ENCODE data around the gene SMC4.

SMC4 gene

DNA sequence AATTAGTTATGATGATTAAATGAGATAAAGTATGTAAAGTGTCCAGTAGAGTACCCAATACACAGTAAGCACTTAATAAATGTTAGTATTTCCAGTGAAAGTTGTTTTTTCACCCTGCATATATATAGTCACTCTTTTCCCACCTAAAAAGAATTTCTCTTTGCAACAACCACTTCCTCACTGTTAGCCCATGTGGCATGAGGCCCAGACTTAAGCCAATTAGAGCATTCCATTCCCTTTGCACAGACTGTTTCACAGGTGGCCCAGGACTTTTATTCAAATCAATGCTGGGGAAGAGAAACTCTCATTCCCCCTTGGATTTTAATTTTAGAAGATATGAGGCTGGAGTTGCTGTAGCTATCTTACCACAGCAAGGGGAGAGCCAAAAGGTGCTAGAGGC lies 4.2 kb upstream of the SMC4 start:
- DNase-seq (ENCODE audit: low spot score): no peak

DNA sequence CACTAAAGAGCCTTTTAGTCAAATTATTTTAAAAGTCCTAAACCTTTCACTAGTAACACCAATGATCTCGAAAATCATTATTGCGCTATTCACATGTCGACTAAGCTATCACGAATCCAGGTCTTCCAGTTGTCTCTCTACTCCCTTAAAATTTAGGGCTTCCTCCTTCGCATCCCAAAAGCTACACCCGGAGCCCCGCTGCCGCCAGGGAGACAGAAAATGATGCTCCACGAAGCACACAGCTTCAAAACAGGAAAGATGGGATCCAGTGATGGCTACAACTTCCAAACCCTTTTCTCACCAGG lies 678 bp upstream of the SMC4 start:
- no peak for DNase-seq (ENCODE audit: low spot score)

DNA sequence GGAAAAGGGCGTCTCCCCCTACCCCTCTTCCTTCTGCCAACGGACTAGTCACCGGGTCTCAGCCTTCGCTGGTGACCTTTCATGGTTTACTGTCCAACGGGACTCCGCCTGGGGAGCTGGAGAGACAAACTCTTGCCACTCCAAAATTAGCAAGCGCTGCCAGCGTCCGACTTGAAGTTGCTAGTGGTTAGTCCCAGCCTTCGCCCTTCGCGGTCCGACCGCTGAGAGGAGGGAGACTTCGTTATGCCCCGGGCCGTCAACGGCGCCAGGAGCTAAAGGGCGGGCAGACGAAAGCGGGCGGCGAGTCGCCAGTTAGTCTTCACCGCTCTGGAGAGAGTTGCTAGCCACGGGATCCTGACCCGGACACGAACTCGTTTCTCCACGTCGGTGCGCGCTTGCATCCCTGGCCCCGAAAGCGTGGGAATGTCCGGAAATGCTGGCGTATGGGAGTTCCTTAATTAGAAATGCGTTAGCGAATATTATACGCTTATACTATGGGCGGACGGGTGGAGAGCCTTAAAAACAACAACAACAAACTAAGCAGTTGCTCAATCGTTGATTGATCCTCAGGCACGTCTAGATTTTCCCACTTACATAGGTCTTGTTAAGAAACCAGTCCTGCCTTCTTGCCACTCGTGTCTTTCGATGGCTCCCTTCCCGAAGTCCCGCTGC lies 716 bp downstream of the SMC4 start:
- DNase-seq (ENCODE audit: low spot score): peak; percentile 4

DNA sequence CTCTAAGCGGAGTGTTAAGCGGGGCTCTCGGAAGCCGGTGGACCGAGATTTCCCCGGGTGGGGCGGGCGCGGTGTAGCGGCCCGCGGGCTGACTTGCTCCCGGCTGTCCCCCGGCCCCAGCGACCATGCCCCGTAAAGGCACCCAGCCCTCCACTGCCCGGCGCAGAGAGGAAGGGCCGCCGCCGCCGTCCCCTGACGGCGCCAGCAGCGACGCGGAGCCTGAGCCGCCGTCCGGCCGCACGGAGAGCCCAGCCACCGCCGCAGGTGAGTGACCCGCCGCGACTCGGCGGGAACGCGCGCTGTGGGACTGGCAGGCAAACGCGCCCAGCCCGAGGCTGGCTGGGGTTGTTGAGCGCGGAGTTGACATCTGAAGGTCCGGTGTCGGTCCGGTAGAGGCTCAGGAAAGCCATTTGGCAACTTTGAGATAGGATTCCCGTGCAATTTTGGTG lies 1.3 kb downstream of the SMC4 start:
- DNase-seq (ENCODE audit: low spot score): no peak

DNA sequence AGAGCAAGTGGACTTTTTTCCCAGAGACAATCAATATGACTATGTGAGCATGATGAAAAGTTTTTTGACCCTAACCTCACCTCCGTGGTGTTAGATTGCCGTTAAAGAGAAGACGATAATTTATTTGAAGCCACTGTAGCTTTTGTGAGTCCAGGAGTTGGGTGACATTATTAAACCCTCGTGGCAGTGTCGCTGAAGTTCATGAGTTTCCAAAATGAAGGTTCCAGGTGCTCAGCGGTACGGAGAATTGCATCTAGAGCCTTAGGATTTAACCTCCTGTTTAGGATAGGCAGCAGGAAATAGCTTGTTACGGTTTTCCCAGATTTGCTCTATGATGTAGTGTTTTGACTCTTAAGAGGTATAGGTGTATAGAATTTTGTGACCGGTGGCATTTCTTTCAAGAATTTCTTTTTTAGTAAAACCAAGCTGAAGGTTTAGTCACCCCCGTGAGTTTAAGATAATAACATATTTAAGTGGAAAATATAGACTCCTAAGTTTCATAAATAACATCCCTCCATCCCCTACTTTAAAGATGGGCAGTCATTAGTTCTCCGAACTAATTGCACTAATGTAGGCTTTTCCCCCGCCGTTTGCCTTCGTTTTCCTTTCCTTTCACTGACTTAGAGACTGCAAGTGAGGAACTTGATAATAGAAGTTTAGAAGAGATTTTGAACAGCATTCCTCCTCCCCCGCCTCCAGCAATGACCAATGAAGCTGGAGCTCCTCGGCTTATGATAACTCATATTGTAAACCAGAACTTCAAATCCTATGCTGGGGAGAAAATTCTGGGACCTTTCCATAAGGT lies 2.0 kb downstream of the SMC4 start:
- DNase-seq (ENCODE audit: low spot score): no peak

DNA sequence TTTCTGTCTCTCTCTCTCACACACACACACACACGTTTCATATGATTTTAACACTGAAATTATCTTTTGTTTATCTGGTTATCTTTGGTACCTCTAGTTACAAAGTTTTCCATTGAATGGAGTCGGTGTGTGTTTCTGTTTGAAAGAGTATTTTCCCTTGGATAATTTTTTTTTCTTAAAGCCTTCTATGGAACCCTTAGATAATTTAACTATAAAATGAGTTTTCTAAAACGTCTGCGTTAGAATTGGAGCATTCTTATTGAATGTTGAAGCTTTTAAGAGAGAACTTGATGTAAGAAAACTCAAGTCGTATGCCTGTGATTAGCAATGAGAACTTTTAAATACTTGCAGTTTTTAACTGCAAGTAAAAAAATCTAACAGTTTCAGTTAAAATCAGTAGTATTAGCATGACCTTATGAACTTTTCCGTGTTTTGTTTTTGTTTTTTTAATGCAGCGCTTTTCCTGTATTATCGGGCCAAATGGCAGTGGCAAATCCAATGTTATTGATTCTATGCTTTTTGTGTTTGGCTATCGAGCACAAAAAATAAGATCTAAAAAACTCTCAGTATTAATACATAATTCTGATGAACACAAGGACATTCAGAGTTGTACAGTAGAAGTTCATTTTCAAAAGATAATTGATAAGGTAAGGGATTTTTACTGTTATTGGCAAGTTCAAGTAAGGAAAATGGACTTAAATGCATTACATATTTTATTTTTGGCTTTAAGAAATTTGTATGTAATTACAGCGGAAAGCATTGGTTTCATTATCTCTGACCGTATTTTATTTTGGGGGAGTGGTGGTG lies 3.0 kb downstream of the SMC4 start:
- DNase-seq (ENCODE audit: low spot score): no peak

DNA sequence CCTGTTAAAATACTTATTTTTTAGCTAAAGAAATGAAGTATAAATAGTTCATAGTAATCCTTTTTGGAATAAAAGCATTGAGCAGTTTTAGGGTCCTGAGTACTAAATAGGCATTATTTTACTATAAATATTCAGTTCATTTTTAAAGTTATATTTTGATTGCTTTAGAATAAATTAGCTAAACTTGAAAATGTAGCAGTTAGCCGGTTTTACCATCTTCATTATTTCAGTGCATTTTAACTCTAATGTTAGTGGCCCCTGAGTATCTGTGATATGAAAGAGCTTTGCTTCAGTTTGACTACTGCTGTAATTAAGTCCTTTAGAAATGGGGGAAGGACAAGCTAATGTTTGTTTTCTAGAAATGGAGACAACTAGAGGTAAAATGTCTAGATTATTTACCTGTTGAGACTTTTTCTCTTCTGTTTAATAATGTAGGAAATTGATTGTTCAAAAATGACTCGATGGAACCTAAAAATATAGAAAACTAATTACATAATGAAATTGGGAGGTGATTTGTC lies 3.6 kb downstream of the SMC4 start:
- no peak for DNase-seq (ENCODE audit: low spot score)

DNA sequence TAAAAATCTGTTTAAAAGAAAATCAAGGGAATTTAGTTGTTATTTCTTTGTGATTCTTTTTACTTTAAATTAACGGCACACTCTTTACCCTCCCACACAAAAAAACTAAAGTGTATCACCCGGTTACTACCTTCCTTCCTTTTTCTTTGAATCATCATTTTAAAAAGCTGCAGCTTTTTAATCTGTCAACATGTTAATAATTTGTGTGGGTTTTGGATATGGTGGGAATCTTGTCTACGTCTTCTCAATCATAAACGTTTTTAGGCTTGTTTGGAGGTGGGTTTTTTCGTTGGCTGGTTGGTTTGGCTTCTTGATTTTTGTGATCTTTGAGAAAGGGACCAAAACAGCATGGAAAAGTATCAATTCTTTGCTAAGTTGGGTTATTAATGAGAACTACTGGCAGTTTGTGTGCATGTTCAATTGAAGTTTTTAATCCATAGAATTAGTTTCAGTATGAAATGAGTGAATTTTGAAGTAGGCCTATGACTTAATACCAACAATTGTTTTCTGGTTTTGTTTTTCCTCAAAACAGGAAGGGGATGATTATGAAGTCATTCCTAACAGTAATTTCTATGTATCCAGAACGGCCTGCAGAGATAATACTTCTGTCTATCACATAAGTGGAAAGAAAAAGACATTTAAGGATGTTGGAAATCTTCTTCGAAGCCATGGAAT lies 4.5 kb downstream of the SMC4 start:
- no peak for DNase-seq (ENCODE audit: low spot score)

DNA sequence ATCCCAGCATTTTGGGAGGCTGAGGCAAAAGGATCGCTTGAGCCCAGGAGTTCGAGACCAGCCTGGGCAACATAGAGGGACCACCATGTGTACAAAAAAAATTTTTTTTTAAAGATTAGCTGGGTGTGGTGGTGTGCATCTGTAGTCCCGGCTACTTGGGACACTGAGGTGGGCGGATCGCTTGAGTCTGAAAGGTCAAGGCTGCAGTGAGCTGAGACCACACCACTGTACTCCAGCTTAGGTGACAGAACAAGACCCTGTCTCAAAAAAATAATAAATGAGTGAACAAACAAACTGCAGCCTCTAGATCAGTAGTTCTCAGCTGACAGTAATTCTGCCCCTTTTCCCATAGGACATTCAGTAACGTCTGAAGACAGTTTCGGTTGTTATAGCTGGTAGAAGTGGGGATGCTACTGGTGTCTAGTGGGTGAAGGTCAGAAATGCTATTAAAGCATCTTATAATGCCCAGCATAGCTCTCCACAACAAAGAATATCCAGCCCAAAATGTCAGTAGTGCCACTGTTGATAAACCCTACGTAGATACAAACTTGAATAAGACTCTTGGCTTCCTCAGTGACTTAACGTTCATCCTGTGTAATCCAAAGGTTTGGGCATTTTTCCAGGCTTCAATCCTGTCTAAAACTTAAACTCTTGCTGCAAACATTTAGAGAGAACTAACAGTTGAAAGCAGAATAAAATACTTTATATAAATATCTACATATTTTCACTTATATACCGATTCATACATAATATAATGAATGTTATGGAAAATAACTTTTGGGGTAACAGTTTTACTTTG lies 10.6 kb downstream of the SMC4 start:
- DNase-seq (ENCODE audit: low spot score): no peak

DNA sequence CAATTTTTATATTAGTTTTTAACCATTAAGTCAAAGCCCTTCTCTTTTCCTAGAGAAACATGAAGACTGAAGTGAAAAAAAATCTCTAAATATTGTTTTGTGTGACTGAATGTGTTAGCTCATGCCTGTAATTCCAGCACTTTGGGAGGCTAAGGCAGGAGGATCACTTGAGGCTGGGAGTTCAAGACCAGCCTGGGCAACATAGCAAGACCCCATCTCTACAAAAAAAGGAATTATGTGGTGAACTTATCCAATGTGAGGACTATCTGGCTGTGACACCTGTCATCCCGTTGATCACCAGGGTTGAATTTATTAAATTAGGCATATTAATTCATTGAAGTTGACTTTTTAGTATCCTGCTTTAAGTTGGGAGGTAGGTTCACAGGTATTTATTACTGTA lies 13.0 kb downstream of the SMC4 start:
- DNase-seq (ENCODE audit: low spot score): no peak

DNA sequence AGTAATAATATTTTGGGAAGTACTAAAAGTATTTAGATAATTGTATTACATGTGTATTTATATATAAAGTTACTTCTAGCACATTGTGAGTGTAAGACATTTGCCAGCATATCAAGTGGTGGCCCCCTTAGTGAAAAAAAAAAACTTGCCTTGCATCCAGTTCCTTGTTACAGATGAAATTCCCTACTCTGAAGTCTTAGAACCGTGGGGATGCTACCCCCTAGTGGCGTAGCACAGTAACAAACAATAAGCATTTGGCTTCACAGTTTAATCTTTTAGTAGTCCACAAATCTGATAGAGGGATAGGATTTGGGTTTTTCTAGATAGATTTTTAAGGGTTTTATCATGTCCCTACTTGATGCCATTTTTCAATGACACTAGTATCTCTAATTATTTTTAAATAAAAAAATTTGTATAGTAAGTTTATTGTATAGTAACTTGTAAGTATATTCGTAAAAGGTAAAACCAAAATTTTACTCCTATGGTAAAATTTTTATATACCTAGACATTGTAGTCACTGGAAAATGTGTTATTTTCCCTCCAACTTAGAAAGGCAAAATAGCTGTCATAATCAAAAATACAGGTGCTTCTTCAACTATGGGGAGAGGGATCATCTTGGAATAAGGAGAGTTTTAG lies 14.3 kb downstream of the SMC4 start:
- peak; percentile 70 for DNase-seq (ENCODE audit: low spot score)

DNA sequence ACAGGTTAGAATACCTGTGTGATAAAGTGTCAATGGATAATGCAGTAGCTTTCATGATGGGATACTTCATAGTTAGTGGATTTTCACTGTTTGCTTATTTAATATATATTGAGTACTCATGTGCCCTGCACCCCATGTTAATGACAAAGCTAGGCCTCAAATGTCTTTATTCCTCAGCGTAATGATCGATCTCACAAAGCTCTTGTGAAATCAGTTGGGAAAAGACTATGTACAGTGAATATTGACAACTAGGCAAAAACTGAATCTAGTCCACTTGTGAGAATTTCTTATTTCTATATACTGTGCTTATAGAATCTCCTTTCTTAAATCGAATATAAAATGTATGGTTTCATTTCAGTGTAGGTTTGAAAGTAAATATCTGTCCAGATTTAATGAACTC lies 17.9 kb downstream of the SMC4 start:
- no peak for DNase-seq (ENCODE audit: low spot score)

DNA sequence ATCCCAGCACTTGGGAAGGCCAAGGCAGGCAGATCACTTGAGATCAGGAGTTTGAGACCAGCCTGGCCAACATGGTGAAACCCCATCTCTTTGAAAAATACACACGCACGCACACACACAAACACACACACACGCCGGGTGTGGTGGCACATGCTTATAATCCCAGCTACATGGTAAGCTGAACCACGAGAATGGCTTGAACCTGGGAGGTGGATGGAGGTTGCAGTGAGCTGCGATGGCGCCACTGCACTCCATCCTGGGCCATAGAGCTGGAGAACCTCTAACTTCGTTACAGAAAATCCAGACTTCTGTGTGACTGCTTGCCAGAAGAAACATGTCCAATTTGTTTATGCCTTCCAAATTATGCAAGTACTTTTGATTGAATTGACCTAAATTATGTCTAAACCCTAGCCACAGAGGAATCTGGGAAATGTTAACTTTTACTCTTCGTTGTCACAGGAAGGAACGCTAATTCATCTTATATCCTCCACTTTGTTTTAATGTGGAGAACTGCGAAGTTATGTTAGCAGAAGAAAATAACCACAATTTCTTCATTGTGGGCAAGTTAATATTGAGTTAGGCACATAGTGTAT lies 28.5 kb downstream of the SMC4 start:
- DNase-seq (ENCODE audit: low spot score): no peak

DNA sequence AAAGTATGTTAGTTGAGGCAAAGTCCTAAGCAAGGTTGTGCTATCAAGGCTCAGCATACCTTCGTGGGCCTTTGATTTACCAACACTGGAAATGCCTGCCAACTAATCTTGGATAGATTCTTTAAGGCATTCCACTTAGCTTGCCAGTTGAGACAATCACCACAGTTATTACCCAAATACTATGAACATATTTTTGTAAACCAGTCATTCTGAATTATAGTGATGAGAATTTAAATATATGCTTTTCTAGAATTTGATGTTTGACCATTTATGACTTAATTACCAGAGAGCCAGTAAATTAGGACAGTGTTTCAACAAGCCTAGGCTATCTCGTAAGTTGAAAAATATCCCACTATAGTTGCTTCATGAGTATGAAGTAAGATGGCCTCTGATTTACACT lies 34.6 kb downstream of the SMC4 start:
- DNase-seq (ENCODE audit: low spot score): no peak

DNA sequence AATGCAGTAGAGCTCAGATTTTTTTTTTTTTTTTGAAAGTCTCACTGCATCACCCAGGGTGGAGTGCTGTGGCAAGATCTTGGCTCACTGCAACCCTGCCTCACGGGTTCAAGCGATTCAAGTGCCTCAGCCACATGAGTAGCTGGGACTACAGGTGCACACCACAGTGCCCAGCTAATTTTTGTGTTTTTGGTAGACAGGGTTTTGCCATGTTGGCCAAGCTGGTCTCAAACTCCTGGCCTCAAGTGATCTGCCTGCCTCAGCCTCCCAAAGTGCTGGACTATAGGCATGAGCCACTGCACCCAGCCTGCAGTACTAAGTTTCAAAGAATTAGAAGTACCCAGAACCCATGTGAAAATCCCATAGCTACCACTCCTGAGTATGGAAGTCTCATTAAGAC lies 35.6 kb downstream of the SMC4 start:
- DNase-seq (ENCODE audit: low spot score): no peak

DNA sequence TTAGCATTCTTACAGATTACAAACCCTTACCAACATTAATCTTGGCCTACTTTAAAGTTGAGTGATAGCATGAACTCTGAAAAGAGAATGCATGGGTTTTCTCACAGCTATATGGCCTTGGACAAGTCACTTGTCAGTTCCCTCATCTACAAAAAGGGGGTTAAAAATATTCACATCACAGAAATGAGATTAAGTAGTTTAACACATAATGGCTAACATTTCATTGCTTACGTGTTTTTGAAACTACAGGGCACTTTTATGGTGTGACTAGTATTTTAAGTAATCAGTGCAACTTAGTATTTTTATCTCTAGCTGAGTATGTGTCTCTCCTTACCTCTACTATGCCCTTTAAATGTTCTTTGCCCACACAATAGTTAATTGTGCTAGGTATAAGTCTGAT lies 36.3 kb downstream of the SMC4 start:
- DNase-seq (ENCODE audit: low spot score): no peak

DNA sequence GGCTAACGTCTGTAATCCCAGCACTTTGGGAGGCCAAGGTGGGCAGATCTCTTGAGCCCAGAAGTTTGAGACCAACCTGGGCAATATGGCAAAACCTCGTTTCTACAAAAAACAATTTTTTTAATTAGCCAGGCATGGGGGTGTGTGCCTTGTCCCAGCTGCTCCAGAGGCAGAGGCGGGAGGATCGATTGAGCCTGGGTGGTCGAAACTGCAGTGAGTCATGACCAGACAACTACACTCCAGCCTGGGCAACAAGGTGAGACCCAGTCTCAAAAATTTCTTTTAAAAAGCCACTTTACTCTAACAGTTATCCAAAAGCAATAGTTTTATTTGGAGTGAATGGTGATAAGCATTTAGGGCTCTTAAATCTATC lies 37.6 kb downstream of the SMC4 start:
- no peak for DNase-seq (ENCODE audit: low spot score)

DNA sequence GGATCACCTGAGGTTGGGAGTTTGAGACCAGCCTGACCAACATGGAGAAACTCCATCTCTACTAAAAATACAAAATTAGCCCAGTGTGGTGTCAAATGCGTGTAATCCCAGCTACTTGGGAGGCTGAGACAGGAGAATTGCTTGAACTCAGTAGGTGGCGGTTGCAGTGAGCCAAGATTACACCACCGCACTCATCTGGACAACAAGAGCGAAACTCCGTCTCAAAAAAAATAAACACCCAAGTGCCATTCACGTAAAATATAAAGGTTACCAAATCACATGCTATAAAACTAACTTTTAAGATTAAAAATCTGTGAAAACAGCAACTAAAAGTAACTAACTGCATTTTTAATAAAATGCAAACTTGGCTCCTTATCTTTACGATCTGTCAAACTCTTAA lies 41.2 kb downstream of the SMC4 start:
- no peak for DNase-seq (ENCODE audit: low spot score)

DNA sequence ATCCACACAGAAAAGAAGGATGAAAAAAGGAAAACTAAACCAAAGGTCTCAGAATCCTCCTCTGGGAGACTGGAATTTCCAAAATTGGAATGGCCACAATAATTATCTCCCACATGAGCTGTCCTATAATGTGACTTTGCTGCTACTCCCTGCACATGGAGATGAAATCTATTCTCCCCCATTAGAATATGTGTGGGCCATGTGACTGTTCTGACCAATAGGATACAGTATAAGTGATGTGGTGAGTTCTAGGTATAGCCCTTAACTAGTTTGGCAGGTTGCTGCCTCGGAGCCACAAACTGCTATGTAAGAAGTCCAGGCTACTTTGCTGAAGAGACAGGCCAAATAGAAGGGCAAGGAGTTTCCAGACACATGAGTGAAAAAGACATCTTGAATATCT lies 45.0 kb downstream of the SMC4 start:
- no peak for DNase-seq (ENCODE audit: low spot score)

DNA sequence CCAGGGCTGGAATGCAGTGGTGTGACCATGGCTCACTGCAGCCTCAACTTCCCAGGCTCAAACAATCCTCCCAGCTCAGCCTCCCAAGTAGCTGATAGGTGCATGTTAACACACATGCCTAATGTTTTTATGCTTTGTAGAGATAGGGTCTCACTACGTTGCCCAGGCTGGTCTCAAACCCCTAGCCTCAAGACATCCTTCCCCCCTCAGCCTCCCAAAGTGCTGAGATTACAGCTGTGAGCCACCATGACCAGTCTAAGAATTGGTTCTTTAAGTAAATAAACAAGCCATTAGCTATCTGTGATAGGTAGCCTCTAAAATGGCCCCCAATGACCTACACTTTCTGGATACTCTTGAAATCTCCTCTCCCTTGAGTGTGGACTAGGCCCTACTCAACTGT lies 46.4 kb downstream of the SMC4 start:
- no peak for DNase-seq (ENCODE audit: low spot score)

Data from CD4-positive, alpha-beta T cell treated with Interleukin-6 at 100 ng/mL for 8 hours (primary cell).